Esophagus squamous epithelium (tissue), 5 donors: Measurements from ENCODE around the gene NR4A1. TPM values are rescaled to one million over a fixed set of nuclear protein-coding genes. Genes with fewer than 3 reads are reported as not detected.

Experiments
- DNase-seq: peaks from one replicate; lab custom pipeline; 2025; lab: John Stamatoyannopoulos, UW
- H3K27ac ChIP-seq, 4 donors: fragments of 200-600 bp; sonication (generic); one replicate each; pipeline ENCODE4 v1.5.1; 2016 to 2019; ENCODE audit warnings: mild to moderate bottlenecking in 1 of 4
- H3K27me3 ChIP-seq, 4 donors: fragments of 200-600 bp; sonication (generic); 1 replicate in 3 of 4; 2 replicates in 1 of 4; pipeline versions ENCODE4 v1.5.1 to v1.6.0; 2017 to 2021; ENCODE audit warnings: antibody characterized with exemption in 1 of 4
- H3K36me3 ChIP-seq, 3 donors: fragments of 200-600 bp; sonication (generic); one replicate each; pipeline ENCODE4 v1.5.1; 2016 to 2019
- H3K4me1 ChIP-seq, 3 donors: fragments of 200-600 bp; sonication (generic); one replicate each; pipeline ENCODE4 v1.5.1; 2017 to 2019
- H3K4me3 ChIP-seq, 4 donors: fragments of 200-600 bp; sonication (generic); 1 replicate in 3 of 4; 2 replicates in 1 of 4; pipeline ENCODE4 v1.5.1; 2016 to 2019; ENCODE audit warnings: mild to moderate bottlenecking in 2 of 4, moderate library complexity in 1 of 4
- H3K9me3 ChIP-seq, 3 donors: fragments of 200-600 bp; sonication (generic); one replicate each; pipeline ENCODE4 v1.5.1; 2016 to 2019
- CTCF ChIP-seq, 6 experiments: fragments of 450-650 bp in 4 of 6; fragments of 200-600 bp in 2 of 6; sonication (generic) in 2 of 6; IDR thresholded peaks; one replicate each; pipeline ENCODE4 v1.5.1; 2016 to 2019; ENCODE audit warnings: antibody characterized with exemption in 6 of 6, mild to moderate bottlenecking in 4 of 6, moderate library complexity in 4 of 6
- POLR2A ChIP-seq, 4 donors: fragments of 450-650 bp; IDR thresholded peaks; one replicate each; pipeline ENCODE4 v1.6.1; 2017; ENCODE audit warnings: antibody characterized with exemption in 4 of 4, mild to moderate bottlenecking in 4 of 4, moderate library complexity in 3 of 4
- WGBS, 2 donors: methylation state at CpG; one replicate each; pipeline ENCODE4 v1.1.5; 2018; 5-methylcytosine and 5-hydroxymethylcytosine counted together
- intact Hi-C: fragments of 100-400 bp; cut with DNase I; formaldehyde crosslinking; loops from one replicate; pipeline ENCODE4 v1.15.0; 2022
- total RNA-seq, 4 donors: library from RNA; depleted of rRNA; stranded (reverse); fragments of >200 nt; gene quantifications; one replicate each; pipeline ENCODE4 v1.1.0, GENCODE V29; 2016
- donor health status: DM: yes; HTN: yes; CAD: no.

Gene NR4A1
- total RNA-seq, 4 donors from 2014 or later, result 3.4 to 12.6 (median 5.6) TPM

- peaks cover 11 to 85% (median 23%) of the 10 kb centered on the region in 3 donors for H3K4me1 ChIP-seq
- intact Hi-C loops, result no loop called here
- no peak for TF ChIP-seq CTCF (IDR thresholded peaks at IDR 0.05)
- TF ChIP-seq POLR2A (IDR thresholded peaks at IDR 0.05), result no peak
- peak overlapping the region; percentile 79 to 96 (median 91) for H3K27ac ChIP-seq
- peaks cover 0 to 36% (median 3%) of the 10 kb centered on the region in 4 donors for H3K27me3 ChIP-seq
- H3K4me3 ChIP-seq, result peak overlapping the region; percentile 54 to 90 (median 68)
- no peak for DNase-seq
- WGBS, 2 donors, result 35 to 36% methylated on average over 2 to 3 of the region's 5 CpGs
- H3K36me3 ChIP-seq, result peaks cover 0 to 19% (median 0%) of the 10 kb centered on the region in 3 donors
- H3K9me3 ChIP-seq, result no peaks in the 10 kb centered on the region
Measured at GRCh38 chr12:52007982-52008510, 43.2 kb upstream of the NR4A1 start.

DNA sequence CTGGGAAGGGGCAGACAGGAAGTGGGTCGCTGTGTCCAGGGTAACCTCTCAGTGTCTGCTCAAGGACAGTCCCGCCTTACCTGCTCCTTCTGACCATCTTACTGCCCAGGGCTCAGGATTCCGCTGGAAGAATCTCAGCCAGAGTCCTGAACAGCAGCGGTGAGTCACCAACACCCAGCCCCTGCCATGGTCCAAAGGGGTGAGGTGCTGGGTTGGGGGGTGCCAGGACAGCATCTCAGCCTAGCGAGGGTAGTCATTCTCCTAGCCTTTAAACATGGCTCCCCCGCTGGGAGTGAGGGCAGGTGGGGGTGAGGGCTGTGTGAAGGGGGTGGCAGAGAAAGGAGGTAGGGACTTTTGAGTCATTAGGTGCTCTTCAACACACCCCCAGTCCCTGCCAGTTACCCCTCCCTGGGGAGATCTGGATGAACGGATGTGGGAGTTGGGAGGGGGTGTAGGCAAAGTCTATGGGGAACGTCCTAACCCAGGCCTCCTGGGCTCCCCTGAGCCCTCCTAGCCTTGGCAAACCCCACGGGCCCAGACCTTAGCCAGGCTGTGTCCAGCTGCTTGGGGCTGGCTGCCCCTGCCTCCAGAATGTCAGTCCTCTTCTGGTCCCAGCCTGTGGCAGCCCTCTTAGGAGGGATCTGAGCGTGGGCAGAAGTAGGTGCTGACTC is 42.0 kb upstream of the NR4A1 start:
- H3K36me3 ChIP-seq, result peaks cover 0 to 29% (median 0%) of the 10 kb centered on the region in 3 donors
- peaks cover 11 to 81% (median 23%) of the 10 kb centered on the region in 3 donors for H3K4me1 ChIP-seq
- H3K27ac ChIP-seq, result peak overlapping the region; percentile 79 to 96 (median 91)
- WGBS, 2 donors, result 71 to 84% methylated on average over 6 to 8 of the region's 10 CpGs
- TF ChIP-seq POLR2A (IDR thresholded peaks at IDR 0.05) (no peak), CTCF (IDR thresholded peaks at IDR 0.05) (no peak)
- no peaks in the 10 kb centered on the region for H3K9me3 ChIP-seq
- H3K4me3 ChIP-seq, result peak overlapping the region; percentile 54 to 90 (median 68)
- DNase-seq, result no peak
- intact Hi-C loops, result no loop called here
- H3K27me3 ChIP-seq, result peaks cover 0 to 36% (median 3%) of the 10 kb centered on the region in 4 donors

GRCh38 chr12:52010152-52010622 is 41.1 kb upstream of the NR4A1 start:
- TF ChIP-seq CTCF (IDR thresholded peaks at IDR 0.05) (no peak), POLR2A (IDR thresholded peaks at IDR 0.05) (peak in 2 of 4 donors; percentile 12 to 19)
- Histone ChIP-seq H3K4me1 (peaks cover 11 to 74% (median 18%) of the 10 kb centered on the region in 3 donors), H3K36me3 (peaks cover 0 to 39% (median 0%) of the 10 kb centered on the region in 3 donors), H3K4me3 (peak overlapping the region in 3 of 4 donors; percentile 60 to 90 (median 76)), H3K27me3 (peaks cover 0 to 27% (median 3%) of the 10 kb centered on the region in 4 donors), H3K27ac (peak overlapping the region; percentile 79 to 96 (median 91)), H3K9me3 (no peaks in the 10 kb centered on the region)
- 19 to 66% methylated on average over 4 to 5 of the region's 11 CpGs for WGBS, 2 donors
- intact Hi-C loops, result no loop called here
- DNase-seq, result no peak

DNA sequence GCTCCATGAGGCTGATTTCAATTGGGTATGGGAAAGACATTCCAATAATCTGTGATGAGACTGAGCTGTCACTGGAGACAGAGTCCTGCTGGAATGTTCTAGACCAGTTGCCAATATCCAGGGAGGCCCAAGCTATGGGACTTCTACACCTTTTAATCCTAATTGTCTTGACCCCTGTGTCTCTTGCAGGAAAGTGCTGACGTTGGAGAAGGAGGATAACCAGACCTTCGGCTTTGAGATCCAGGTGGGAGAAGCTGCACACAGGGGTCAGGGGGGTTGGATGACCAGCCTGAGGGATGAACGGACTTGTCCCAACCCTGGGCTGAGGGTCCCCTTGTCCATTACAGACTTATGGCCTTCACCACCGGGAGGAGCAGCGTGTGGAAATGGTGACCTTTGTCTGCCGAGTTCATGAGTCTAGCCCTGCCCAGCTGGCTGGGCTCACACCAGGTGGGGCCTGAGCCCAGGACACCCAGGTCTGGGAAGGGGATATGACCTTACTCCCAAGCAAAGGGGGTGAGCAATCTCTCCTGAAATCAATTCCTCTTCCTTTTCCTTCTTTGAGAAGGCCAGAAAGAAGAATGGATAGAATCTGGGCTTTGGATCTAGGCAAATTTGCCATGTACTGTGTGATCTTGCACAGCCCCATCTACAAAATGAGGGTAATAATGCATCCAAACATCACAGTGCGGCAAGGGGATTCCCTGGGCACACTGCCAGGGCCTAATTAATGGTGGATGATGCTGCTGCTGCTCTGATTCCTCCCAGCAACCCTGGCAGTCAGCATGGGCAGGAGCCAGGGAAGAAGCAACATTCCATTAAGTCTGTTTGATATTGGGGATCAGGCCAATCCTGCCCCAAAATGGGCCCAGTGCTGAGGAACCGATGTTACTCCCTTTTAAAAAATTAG is 40.3 kb upstream of the NR4A1 start:
- H3K27me3 ChIP-seq, result peaks cover 0 to 20% (median 3%) of the 10 kb centered on the region in 4 donors
- no peak for DNase-seq
- H3K4me3 ChIP-seq, result peak overlapping the region in 2 of 4 donors; percentile 76 to 90
- H3K27ac ChIP-seq, result peak overlapping the region; percentile 79 to 96 (median 91)
- H3K36me3 ChIP-seq, result peaks cover 0 to 42% (median 0%) of the 10 kb centered on the region in 3 donors
- H3K4me1 ChIP-seq, result peaks cover 11 to 73% (median 18%) of the 10 kb centered on the region in 3 donors
- H3K9me3 ChIP-seq, result no peaks in the 10 kb centered on the region
- TF ChIP-seq POLR2A (IDR thresholded peaks at IDR 0.05) (no peak), CTCF (IDR thresholded peaks at IDR 0.05) (no peak)
- intact Hi-C loops, result no loop called here
- WGBS, 2 donors, result 47 to 65% methylated on average over 4 to 8 of the region's 8 CpGs
